GM18520 (cell line): ENCODE data around the gene EFCAB8.

Experiments
- ATAC-seq: cut with Tn5 transposase; IDR thresholded peaks from one replicate; pipeline ENCODE4 v1.9.1; 2021; ENCODE audit not compliant: unreplicated experiment

The EFCAB8 gene

GRCh38 chr20:32983459-32984112 lies 124.9 kb downstream of the EFCAB8 start:
- no peak for ATAC-seq

GRCh38 chr20:32984196-32984595 lies 125.5 kb downstream of the EFCAB8 start:
- no peak for ATAC-seq

GRCh38 chr20:32984631-32985354 lies 126.1 kb downstream of the EFCAB8 start:
- ATAC-seq = no peak

GRCh38 chr20:32985596-32985995 lies 126.9 kb downstream of the EFCAB8 start:
- ATAC-seq = no peak

GRCh38 chr20:32986331-32986966 lies 127.7 kb downstream of the EFCAB8 start:
- ATAC-seq = no peak

- no peak for ATAC-seq
Observed at GRCh38 chr20:32987044-32987825, 128.5 kb downstream of the EFCAB8 start.

- no peak for ATAC-seq
Observed at GRCh38 chr20:32988008-32988407, 129.3 kb downstream of the EFCAB8 start.

GRCh38 chr20:32989507-32990283 lies 131.0 kb downstream of the EFCAB8 start:
- no peak for ATAC-seq

- ATAC-seq = no peak
Observed at GRCh38 chr20:32990426-32990825, 131.7 kb downstream of the EFCAB8 start.

GRCh38 chr20:32991383-32991782 lies 132.7 kb downstream of the EFCAB8 start:
- ATAC-seq = no peak

GRCh38 chr20:32991792-32992641 lies 133.3 kb downstream of the EFCAB8 start:
- no peak for ATAC-seq

GRCh38 chr20:32993496-32994050 lies 134.8 kb downstream of the EFCAB8 start:
- no peak for ATAC-seq

GRCh38 chr20:32995802-32996201 lies 137.1 kb downstream of the EFCAB8 start:
- ATAC-seq = no peak

GRCh38 chr20:32997431-32997830 lies 138.7 kb downstream of the EFCAB8 start:
- ATAC-seq = no peak

- no peak for ATAC-seq
Observed at GRCh38 chr20:32999603-33000250, 141.0 kb downstream of the EFCAB8 start.

- ATAC-seq = no peak
Observed at GRCh38 chr20:33000802-33001466, 142.2 kb downstream of the EFCAB8 start.

GRCh38 chr20:33002087-33002808 lies 143.5 kb downstream of the EFCAB8 start:
- no peak for ATAC-seq
